Measurements from ENCODE around the gene SUSD6. TPM values are rescaled to one million over a fixed set of nuclear protein-coding genes. Genes with fewer than 3 reads are reported as not detected.
A peak's percentile ranks its signal among the peaks of the same experiment; 100 is the strongest.

SUSD6 gene
- total RNA-seq, 1 donor from 2014 or later, result 80.1 TPM

DNA sequence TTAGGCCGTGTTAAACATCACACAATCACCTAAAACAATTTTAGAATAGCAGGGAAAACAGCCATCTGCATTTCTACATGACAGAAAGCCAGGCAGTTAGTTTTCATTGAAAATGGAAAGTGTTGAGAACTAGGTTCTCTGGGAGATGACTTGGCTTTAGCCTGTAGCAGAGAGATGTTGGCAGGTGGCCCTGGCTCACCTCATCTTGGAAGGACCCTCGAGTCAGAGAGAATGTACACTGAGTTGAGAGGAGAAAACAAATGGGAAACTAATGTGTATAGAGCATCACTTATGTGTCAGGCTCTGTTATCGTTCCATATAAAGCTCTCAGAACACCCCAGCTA lies 51.9 kb downstream of the SUSD6 start:
- H3K4me3 ChIP-seq, result no peak overlapping the region
- intact Hi-C loops (cut with DNase I), result no loop called here
- H3K36me3 ChIP-seq, result peaks cover 26% of the 10 kb centered on the region
- H3K4me1 ChIP-seq, result peaks cover 93% of the 10 kb centered on the region
- H3K9me3 ChIP-seq, result no peaks in the 10 kb centered on the region
- no peak for DNase-seq
- no peaks in the 10 kb centered on the region for H3K27me3 ChIP-seq (ENCODE audit: low read depth)
- H3K27ac ChIP-seq, result peak overlapping the region; percentile 63
- ATAC-seq, result peak in 1 of 2 donors; percentile 23
- TF ChIP-seq CTCF (IDR thresholded peaks at IDR 0.05), result no peak

DNA sequence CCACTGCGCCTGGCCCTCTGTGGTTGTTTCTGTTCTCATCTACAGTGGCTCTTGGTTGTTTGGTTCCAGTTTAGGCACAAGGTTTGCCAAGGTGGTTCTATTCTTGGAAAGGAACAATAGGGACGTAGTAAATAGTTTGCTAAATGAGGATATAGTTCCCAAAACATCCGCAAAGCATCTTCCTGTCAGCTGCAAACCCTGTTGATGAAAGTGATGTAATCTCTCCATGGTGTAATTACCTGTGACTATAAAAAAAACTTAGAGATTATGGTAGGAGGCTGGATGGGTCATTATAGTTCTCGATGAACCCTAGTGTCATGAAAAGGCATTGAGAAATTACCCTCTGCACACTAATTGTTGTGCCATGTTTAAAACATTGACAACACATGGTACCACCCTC lies 52.9 kb downstream of the SUSD6 start:
- DNase-seq (no peak), ATAC-seq (no peak)
- peak overlapping the region; percentile 63 for H3K27ac ChIP-seq
- no peak overlapping the region for H3K4me3 ChIP-seq
- intact Hi-C loops (cut with DNase I), result no loop called here
- H3K36me3 ChIP-seq, result peaks cover 18% of the 10 kb centered on the region
- no peaks in the 10 kb centered on the region for H3K9me3 ChIP-seq
- H3K4me1 ChIP-seq, result peaks cover 91% of the 10 kb centered on the region
- no peaks in the 10 kb centered on the region for H3K27me3 ChIP-seq (ENCODE audit: low read depth)
- TF ChIP-seq CTCF (IDR thresholded peaks at IDR 0.05), result no peak

DNA sequence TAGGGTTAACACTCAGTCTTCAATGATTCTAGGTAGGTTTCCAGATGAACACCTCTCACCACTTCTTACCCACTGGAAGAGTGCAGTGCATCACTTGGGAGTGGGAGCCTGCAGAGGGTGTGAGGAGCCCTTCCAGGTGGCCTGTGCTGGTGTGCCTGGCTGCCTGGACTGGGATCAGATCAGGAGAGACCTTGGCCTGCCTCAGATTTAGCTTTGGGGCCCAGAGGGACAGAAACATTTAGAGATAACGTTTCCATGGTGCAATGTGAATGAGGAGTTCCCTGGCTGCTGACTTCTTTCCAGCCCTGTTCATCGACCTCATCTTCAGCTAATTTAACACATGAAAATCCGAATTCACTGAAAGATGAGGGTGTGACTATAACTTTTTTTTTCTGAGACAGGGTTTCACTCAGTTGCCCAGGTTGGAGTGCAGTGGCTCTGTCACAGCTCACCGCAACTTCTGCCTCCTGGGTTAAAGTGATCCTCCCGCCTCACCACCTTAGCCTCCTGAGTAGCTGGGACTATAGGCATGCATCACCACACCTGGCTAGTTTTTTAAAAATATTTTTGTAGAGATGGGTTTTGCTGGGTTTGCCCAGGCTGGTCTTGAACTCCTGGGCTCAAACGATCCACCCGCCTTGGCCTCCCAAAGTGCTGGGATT lies 53.6 kb downstream of the SUSD6 start:
- no peak for TF ChIP-seq CTCF (IDR thresholded peaks at IDR 0.05)
- H3K4me3 ChIP-seq, result no peak overlapping the region
- ATAC-seq (peak in 1 of 2 donors; percentile 26), DNase-seq (no peak)
- H3K27ac ChIP-seq, result peak overlapping the region; percentile 63
- intact Hi-C loops (cut with DNase I), result no loop called here
- H3K9me3 ChIP-seq, result no peaks in the 10 kb centered on the region
- H3K4me1 ChIP-seq, result peaks cover 93% of the 10 kb centered on the region
- H3K36me3 ChIP-seq, result peaks cover 10% of the 10 kb centered on the region
- no peaks in the 10 kb centered on the region for H3K27me3 ChIP-seq (ENCODE audit: low read depth)

GRCh38 chr14:69665631-69666030 lies 54.2 kb downstream of the SUSD6 start:
- no peaks in the 10 kb centered on the region for H3K27me3 ChIP-seq (ENCODE audit: low read depth)
- H3K36me3 ChIP-seq, result peaks cover 5% of the 10 kb centered on the region
- DNase-seq (no peak), ATAC-seq (no peak)
- H3K4me1 ChIP-seq, result peaks cover 96% of the 10 kb centered on the region
- no peaks in the 10 kb centered on the region for H3K9me3 ChIP-seq
- H3K27ac ChIP-seq, result peak overlapping the region; percentile 63
- intact Hi-C loops (cut with DNase I), result no loop called here
- no peak overlapping the region for H3K4me3 ChIP-seq
- no peak for TF ChIP-seq CTCF (IDR thresholded peaks at IDR 0.05)

DNA sequence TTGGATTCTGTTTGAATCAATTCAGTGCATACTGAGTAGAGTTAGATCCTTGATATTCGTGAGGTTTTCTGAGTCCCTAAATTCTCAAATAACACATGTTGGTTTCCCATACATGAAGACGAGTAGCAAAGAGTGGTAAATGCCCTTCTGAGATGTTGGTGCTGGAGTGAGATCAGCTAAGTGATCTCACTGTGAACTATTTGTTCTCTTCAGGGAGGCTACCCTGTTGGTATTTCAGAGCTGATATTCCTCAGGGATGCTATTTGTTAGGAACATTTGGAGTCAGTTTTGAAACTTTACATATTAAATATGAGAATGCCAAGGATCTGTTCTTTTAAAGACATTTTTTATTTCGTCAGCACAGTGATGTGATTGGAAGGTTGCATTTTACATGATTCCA lies 54.7 kb downstream of the SUSD6 start:
- Histone ChIP-seq H3K4me1 (peaks cover 96% of the 10 kb centered on the region), H3K4me3 (no peak overlapping the region), H3K27me3 (ENCODE audit: low read depth) (no peaks in the 10 kb centered on the region), H3K27ac (peak overlapping the region; percentile 63), H3K9me3 (no peaks in the 10 kb centered on the region), H3K36me3 (peaks cover 5% of the 10 kb centered on the region)
- intact Hi-C loops (cut with DNase I), result no loop called here
- ATAC-seq, result no peak
- TF ChIP-seq CTCF (IDR thresholded peaks at IDR 0.05), result no peak
- no peak for DNase-seq
